Ectodermal cell (in vitro differentiated cells): ENCODE results near the gene TAT.
"Not testable (repeated sequence)": the region's sequence is repeated elsewhere in the genome, so short reads cannot be mapped to it uniquely, and the experiment has no call there.

ENCODE experiments used
- H3K27ac ChIP-seq: 2 replicates; pipeline ENCODE4 v1.7.0; 2013; ENCODE audit warnings: mild to moderate bottlenecking, low read depth, low read length; ENCODE audit not compliant: insufficient read depth, poor library complexity, severe bottlenecking
- H3K27me3 ChIP-seq: 2 replicates; pipeline ENCODE4 v1.7.0; 2013; ENCODE audit warnings: mild to moderate bottlenecking, low read length; ENCODE audit not compliant: insufficient read depth, control insufficient read depth, poor library complexity, severe bottlenecking
- H3K36me3 ChIP-seq: one replicate; pipeline ENCODE4 v1.7.0; 2013; ENCODE audit warnings: low read length; ENCODE audit not compliant: control insufficient read depth, insufficient read depth
- H3K4me1 ChIP-seq: one replicate; pipeline ENCODE4 v1.7.0; 2013; ENCODE audit warnings: low read length; ENCODE audit not compliant: control insufficient read depth, insufficient read depth
- H3K4me3 ChIP-seq: 2 replicates; pipeline ENCODE4 v1.7.0; 2013; ENCODE audit warnings: low read depth, low read length, control low read depth; ENCODE audit not compliant: insufficient read depth
- H3K9me3 ChIP-seq: 2 replicates; pipeline ENCODE4 v1.7.0; 2013; ENCODE audit warnings: mild to moderate bottlenecking, low read length, moderate library complexity; ENCODE audit not compliant: control insufficient read depth
- WGBS, 2 experiments: methylation state at CpG; one replicate each; pipeline ENCODE4 v1.1.7; 2013; ENCODE audit warnings: missing lambda C conversion rate in 2 of 2; 5-methylcytosine and 5-hydroxymethylcytosine counted together

Gene TAT

GRCh38 chr16:71609066-71609465 is 32.2 kb upstream of the TAT start:
- Histone ChIP-seq H3K27me3 (no peaks in the 10 kb centered on the region), H3K27ac (no peak overlapping the region), H3K4me1 (no peaks in the 10 kb centered on the region), H3K9me3 (no peaks in the 10 kb centered on the region), H3K4me3 (no peak overlapping the region), H3K36me3 (no peaks in the 10 kb centered on the region)
- 62 to 67% methylated on average over 2 of the region's 2 CpGs for WGBS, 2 experiments

- Histone ChIP-seq H3K4me1 (no peaks in the 10 kb centered on the region), H3K27me3 (no peaks in the 10 kb centered on the region), H3K27ac (no peak overlapping the region), H3K36me3 (no peaks in the 10 kb centered on the region), H3K9me3 (no peaks in the 10 kb centered on the region), H3K4me3 (no peak overlapping the region)
- WGBS, 2 experiments = 88 to 90% methylated on average over 8 of the region's 8 CpGs
These were observed 23.9 kb upstream of the TAT start for GRCh38 chr16:71600822-71601221.

GRCh38 chr16:71598426-71598825 is 21.5 kb upstream of the TAT start:
- H3K27ac ChIP-seq, H3K4me3 ChIP-seq, H3K4me1 ChIP-seq, H3K36me3 ChIP-seq, H3K9me3 ChIP-seq, H3K27me3 ChIP-seq: not testable (repeated sequence)
- 63 to 79% methylated on average over 2 of the region's 2 CpGs for WGBS, 2 experiments

GRCh38 chr16:71595340-71595826 is 18.5 kb upstream of the TAT start:
- H3K27me3 ChIP-seq, H3K36me3 ChIP-seq, H3K9me3 ChIP-seq, H3K4me1 ChIP-seq, H3K4me3 ChIP-seq, H3K27ac ChIP-seq: not testable (repeated sequence)
- WGBS, 2 experiments = 81 to 85% methylated on average over 6 to 7 of the region's 7 CpGs

GRCh38 chr16:71594000-71594646 is 17.2 kb upstream of the TAT start:
- Histone ChIP-seq H3K4me1 (no peaks in the 10 kb centered on the region), H3K27ac (no peak overlapping the region), H3K4me3 (no peak overlapping the region), H3K9me3 (no peaks in the 10 kb centered on the region), H3K36me3 (no peaks in the 10 kb centered on the region), H3K27me3 (no peaks in the 10 kb centered on the region)
- 91 to 95% methylated on average over 5 of the region's 5 CpGs for WGBS, 2 experiments

GRCh38 chr16:71593048-71593999 is 16.4 kb upstream of the TAT start:
- Histone ChIP-seq H3K27me3 (no peaks in the 10 kb centered on the region), H3K9me3 (no peaks in the 10 kb centered on the region), H3K4me1 (no peaks in the 10 kb centered on the region), H3K36me3 (no peaks in the 10 kb centered on the region), H3K4me3 (no peak overlapping the region), H3K27ac (no peak overlapping the region)
- WGBS, 2 experiments = 86 to 89% methylated on average over 3 of the region's 3 CpGs

- no peak overlapping the region for H3K27ac ChIP-seq
- 92 to 97% methylated on average over 2 of the region's 3 CpGs for WGBS, 2 experiments
- no peaks in the 10 kb centered on the region for H3K4me1 ChIP-seq
- H3K27me3 ChIP-seq = no peaks in the 10 kb centered on the region
- no peaks in the 10 kb centered on the region for H3K9me3 ChIP-seq
- H3K36me3 ChIP-seq = no peaks in the 10 kb centered on the region
- no peak overlapping the region for H3K4me3 ChIP-seq
These were observed 15.0 kb upstream of the TAT start for GRCh38 chr16:71591917-71592316.

- WGBS, 2 experiments = 91% methylated on average over 4 of the region's 4 CpGs
- Histone ChIP-seq H3K27me3 (no peaks in the 10 kb centered on the region), H3K9me3 (no peaks in the 10 kb centered on the region), H3K27ac (no peak overlapping the region), H3K4me3 (no peak overlapping the region), H3K36me3 (no peaks in the 10 kb centered on the region), H3K4me1 (no peaks in the 10 kb centered on the region)
These were observed 13.7 kb upstream of the TAT start for GRCh38 chr16:71590584-71590983.

- H3K4me3 ChIP-seq, H3K27me3 ChIP-seq, H3K27ac ChIP-seq, H3K9me3 ChIP-seq, H3K36me3 ChIP-seq, H3K4me1 ChIP-seq: not testable (repeated sequence)
- no CpG with 5 or more reads among the region's 2 CpGs for WGBS, 2 experiments
These were observed 13.2 kb upstream of the TAT start for GRCh38 chr16:71590071-71590470.

GRCh38 chr16:71589334-71589733 is 12.4 kb upstream of the TAT start:
- H3K36me3 ChIP-seq, H3K4me1 ChIP-seq, H3K9me3 ChIP-seq, H3K27ac ChIP-seq, H3K27me3 ChIP-seq, H3K4me3 ChIP-seq: not testable (repeated sequence)
- 93 to 95% methylated on average over 22 to 23 of the region's 30 CpGs for WGBS, 2 experiments
